WTC11 (cell line): ENCODE results near the gene TMED1. TPM values are rescaled to one million over a fixed set of nuclear protein-coding genes. Genes with fewer than 3 reads are reported as not detected.

Source experiments
- ATAC-seq: fragments of 200-7000 bp; cut with Tn5 transposase; 2 replicates; pipeline ENCODE4 v1.10.0; 2021; ENCODE audit warnings: mild to moderate bottlenecking, moderate library complexity
- CTCF ChIA-PET: fragments of 300-600 bp; sonication (Branson Sonifier 250); formaldehyde crosslinking; loops from one replicate; lab custom pipeline; 2021; ENCODE audit warnings: antibody characterized with exemption; lab: Charles Lee
- POLR2A ChIA-PET: fragments of 350-600 bp; sonication (Branson Sonifier 250); formaldehyde crosslinking; loops from one replicate; lab custom pipeline; 2021; ENCODE audit warnings: antibody characterized with exemption; lab: Charles Lee
- DNase-seq: peaks from one replicate; pipeline ENCODE4 v3.0.0; 2021; ENCODE audit warnings: low spot score
- H3K27ac Mint-ChIP-seq: 2 replicates; pipeline ENCODE4 v1.8.0; 2021; ENCODE audit warnings: mixed read lengths
- H3K27me3 Mint-ChIP-seq: 2 replicates; pipeline ENCODE4 v1.8.0; 2021; ENCODE audit warnings: low read depth, mild to moderate bottlenecking, moderate library complexity, mixed read lengths
- H3K36me3 Mint-ChIP-seq: 2 replicates; pipeline ENCODE4 v1.8.0; 2021; ENCODE audit warnings: mixed read lengths
- H3K4me1 Mint-ChIP-seq: 2 replicates; pipeline ENCODE4 v1.8.0; 2022; ENCODE audit warnings: mixed read lengths
- H3K4me3 Mint-ChIP-seq: 2 replicates; pipeline ENCODE4 v1.8.0; 2021; ENCODE audit warnings: mild to moderate bottlenecking, moderate library complexity, mixed read lengths
- H3K9me3 Mint-ChIP-seq: 2 replicates; pipeline ENCODE4 v1.8.0; 2021; ENCODE audit warnings: mixed read lengths
- ARID4B ChIP-seq: sonication (generic); formaldehyde crosslinking; IDR thresholded peaks from 2 replicates; pipeline ENCODE4 v1.8.0; 2023; ENCODE audit warnings: missing genetic modification reagents, mild to moderate bottlenecking, borderline replicate concordance
- ATF1 ChIP-seq: sonication (generic); formaldehyde crosslinking; IDR thresholded peaks from 2 replicates; pipeline ENCODE4 v1.8.1; 2023; ENCODE audit warnings: mild to moderate bottlenecking, moderate library complexity, missing genetic modification reagents
- ATF6 ChIP-seq: sonication (generic); formaldehyde crosslinking; IDR thresholded peaks from 2 replicates; pipeline ENCODE4 v1.8.1; 2023; ENCODE audit warnings: mild to moderate bottlenecking, missing genetic modification reagents
- CBFB ChIP-seq: sonication (generic); formaldehyde crosslinking; IDR thresholded peaks from 2 replicates; pipeline ENCODE4 v1.8.1; 2022; ENCODE audit warnings: mild to moderate bottlenecking, low read depth, missing genetic modification reagents
- E2F1 ChIP-seq: sonication (generic); formaldehyde crosslinking; IDR thresholded peaks from 2 replicates; pipeline ENCODE4 v1.8.0; 2022; ENCODE audit warnings: mild to moderate bottlenecking, missing genetic modification reagents
- E2F5 ChIP-seq: sonication (generic); formaldehyde crosslinking; IDR thresholded peaks from 2 replicates; pipeline ENCODE4 v1.8.1; 2022; ENCODE audit warnings: mild to moderate bottlenecking, moderate library complexity, missing genetic modification reagents
- FOXK1 ChIP-seq: sonication (generic); formaldehyde crosslinking; IDR thresholded peaks from 2 replicates; pipeline ENCODE4 v1.8.0; 2022; ENCODE audit warnings: mild to moderate bottlenecking, moderate library complexity, missing genetic modification reagents
- GRHL2 ChIP-seq: fragments of 250-450 bp; sonication (Bioruptor Pico); IDR thresholded peaks from 2 replicates; pipeline ENCODE4 v1.8.0; 2022; ENCODE audit warnings: mild to moderate bottlenecking, moderate library complexity; ENCODE audit not compliant: insufficient replicate concordance, severe bottlenecking
- GTF2I ChIP-seq: fragments of 250-450 bp; sonication (Bioruptor Pico); conservative IDR thresholded peaks from 2 replicates; pipeline ENCODE4 v1.4.0; 2021; ENCODE audit warnings: mild to moderate bottlenecking
- HMGXB4 ChIP-seq: sonication (generic); formaldehyde crosslinking; IDR thresholded peaks from 2 replicates; pipeline ENCODE4 v1.8.1; 2023; ENCODE audit warnings: mild to moderate bottlenecking, moderate library complexity, missing genetic modification reagents
- JAZF1 ChIP-seq: fragments of 250-450 bp; sonication (Bioruptor Pico); IDR thresholded peaks from 2 replicates; pipeline ENCODE4 v1.9.0; 2021; ENCODE audit warnings: moderate library complexity, mild to moderate bottlenecking, inconsistent platforms
- JUN ChIP-seq: sonication (generic); formaldehyde crosslinking; IDR thresholded peaks from 2 replicates; pipeline ENCODE4 v1.8.0; 2023; ENCODE audit warnings: mild to moderate bottlenecking, missing genetic modification reagents
- MLX ChIP-seq: sonication (generic); formaldehyde crosslinking; IDR thresholded peaks from 2 replicates; pipeline ENCODE4 v1.8.1; 2023; ENCODE audit warnings: mild to moderate bottlenecking, missing genetic modification reagents, moderate library complexity
- SP1 ChIP-seq: sonication (generic); formaldehyde crosslinking; conservative IDR thresholded peaks from 2 replicates; pipeline ENCODE4 v1.8.1; 2022; ENCODE audit warnings: missing genetic modification reagents
- STAT6 ChIP-seq: sonication (generic); formaldehyde crosslinking; conservative IDR thresholded peaks from 2 replicates; pipeline ENCODE4 v1.8.1; 2023; ENCODE audit warnings: mild to moderate bottlenecking, low read depth, missing genetic modification reagents, moderate library complexity
- ZBTB43 ChIP-seq: sonication (generic); formaldehyde crosslinking; IDR thresholded peaks from 2 replicates; pipeline ENCODE4 v1.8.1; 2023; ENCODE audit warnings: mild to moderate bottlenecking, missing genetic modification reagents
- ZNF121 ChIP-seq: sonication (generic); formaldehyde crosslinking; IDR thresholded peaks from 2 replicates; pipeline ENCODE4 v1.8.0; 2023; ENCODE audit warnings: missing genetic modification reagents
- ZNF263 ChIP-seq: sonication (generic); formaldehyde crosslinking; IDR thresholded peaks from 2 replicates; pipeline ENCODE4 v1.8.1; 2022; ENCODE audit warnings: low read depth, mild to moderate bottlenecking, moderate library complexity, missing genetic modification reagents
- ZNF416 ChIP-seq: fragments of 250-450 bp; sonication (Bioruptor Pico); IDR thresholded peaks from 2 replicates; pipeline ENCODE4 v1.9.0; 2021; ENCODE audit warnings: mild to moderate bottlenecking, inconsistent platforms
- total RNA-seq: library from RNA; stranded (reverse); gene quantifications from 3 replicates; pipeline ENCODE4 v1.2.3, GENCODE V29; 2021

Gene TMED1
- total RNA-seq, 1 experiment from 2014 or later: 28.5 TPM

- CTCF ChIA-PET: interaction anchor here (1.1 to 2.4 kb wide), 5 partner anchors 9 to 18 kb away, joined by 4 to 23 read pairs (median 6); partner anchors contain the start of gene TMED1
- POLR2A ChIA-PET: interaction anchor here (1.0 kb wide), 1 partner anchor 11 kb away, joined by 6 read pairs; the partner anchor contains the start of gene TMED1
- peaks cover 35% of the 10 kb centered on the region for H3K27me3 Mint-ChIP-seq
- no peak for DNase-seq
- no peak for TF ChIP-seq JUN (CRISPR knock-in tag)
- no peak for TF ChIP-seq FOXK1 (CRISPR knock-in tag)
- TF ChIP-seq CBFB (CRISPR knock-in tag): no peak
- no peak for TF ChIP-seq ZNF263
- TF ChIP-seq SP1: no peak
- TF ChIP-seq ZBTB43 (CRISPR knock-in tag): no peak
- no peak for TF ChIP-seq HMGXB4 (CRISPR knock-in tag)
- TF ChIP-seq STAT6 (CRISPR knock-in tag): no peak
- no peak for TF ChIP-seq GTF2I (CRISPR knock-in tag)
- TF ChIP-seq ATF6 (CRISPR knock-in tag): no peak
- TF ChIP-seq MLX (CRISPR knock-in tag): no peak
- no peak for TF ChIP-seq ZNF121
- no peak overlapping the region for H3K27ac Mint-ChIP-seq
- no peaks in the 10 kb centered on the region for H3K4me1 Mint-ChIP-seq
- no peak for ATAC-seq
- H3K9me3 Mint-ChIP-seq: peaks cover 10% of the 10 kb centered on the region
- no peaks in the 10 kb centered on the region for H3K36me3 Mint-ChIP-seq
- no peak overlapping the region for H3K4me3 Mint-ChIP-seq
These were observed 10.6 kb upstream of the TMED1 start for GRCh38 chr19:10846500-10847202.

GRCh38 chr19:10842788-10843187 is 6.8 kb upstream of the TMED1 start:
- peaks cover 4% of the 10 kb centered on the region; the same call in 1 of the 2 replicates for H3K4me1 Mint-ChIP-seq
- CTCF ChIA-PET: interaction anchor here (1.3 to 3.0 kb wide), 3 partner anchors 16 to 22 kb away, joined by 5 to 23 read pairs (median 10); no protein-coding TSS in a partner anchor
- no peak for DNase-seq
- H3K9me3 Mint-ChIP-seq: peaks cover 24% of the 10 kb centered on the region
- H3K36me3 Mint-ChIP-seq: no peaks in the 10 kb centered on the region
- no peak overlapping the region for H3K27ac Mint-ChIP-seq
- no peak for ATAC-seq
- no peak overlapping the region for H3K4me3 Mint-ChIP-seq
- POLR2A ChIA-PET: no interaction called here
- H3K27me3 Mint-ChIP-seq: peaks cover 23% of the 10 kb centered on the region
- TF ChIP-seq ARID4B (CRISPR knock-in tag) (no peak), GRHL2 (CRISPR knock-in tag) (no peak), ZNF416 (no peak), JAZF1 (no peak), E2F1 (CRISPR knock-in tag) (no peak), E2F5 (CRISPR knock-in tag) (no peak), ATF1 (CRISPR knock-in tag) (no peak)
